B cell (primary cell): Measurements from ENCODE around the gene SDK1. TPM values are rescaled to one million over a fixed set of nuclear protein-coding genes. Genes with fewer than 3 reads are reported as not detected.

ENCODE experiments used
- ATAC-seq: fragments of 200-7000 bp; cut with Tn5 transposase; one replicate; pipeline ENCODE4 v1.10.0; 2021; ENCODE audit warnings: low read depth, mild to moderate bottlenecking, moderate number of reproducible peaks, moderate library complexity
- CTCF ChIA-PET: fragments of 350-600 bp; sonication (Branson Sonifier 250); formaldehyde crosslinking; loops from one replicate; lab custom pipeline; 2021; ENCODE audit warnings: antibody characterized with exemption, inconsistent platforms; lab: Charles Lee
- POLR2A ChIA-PET: fragments of 350-600 bp; sonication (Branson Sonifier 250); formaldehyde crosslinking; loops from one replicate; lab custom pipeline; 2021; ENCODE audit warnings: antibody characterized with exemption; lab: Charles Lee
- DNase-seq: peaks from one replicate; pipeline ENCODE4 v3.0.0; 2013
- H2AFZ ChIP-seq: 2 replicates; pipeline ENCODE4 v1.6.1; 2012; ENCODE audit warnings: mild to moderate bottlenecking, low read depth, low read length; ENCODE audit not compliant: insufficient read depth, poor library complexity, severe bottlenecking
- H3K27ac ChIP-seq, 2 donors: 1 replicate in 1 of 2; 2 replicates in 1 of 2; pipeline ENCODE4 v1.5.1; 2012 to 2013; ENCODE audit warnings: low read length in 2 of 2, mild to moderate bottlenecking in 2 of 2, moderate library complexity in 1 of 2
- H3K27me3 ChIP-seq, 4 experiments: fragments of 200-600 bp in 1 of 4; sonication (generic) in 1 of 4; replicated peaks in 1 of 4; 1 replicate in 2 of 4; 2 replicates in 2 of 4; pipeline versions ENCODE4 v1.6.1 to v1.7.0; 2013 to 2016; ENCODE audit warnings: low read length in 3 of 4, mild to moderate bottlenecking in 2 of 4, mixed read lengths in 1 of 4, moderate library complexity in 1 of 4; ENCODE audit not compliant: insufficient read depth in 4 of 4, control insufficient read depth in 3 of 4; ENCODE audit errors: control extremely low read depth in 1 of 4
- H3K36me3 ChIP-seq, 2 experiments: replicated peaks in 1 of 2; 1 replicate in 1 of 2; 2 replicates in 1 of 2; pipeline versions ENCODE4 v1.6.1 to v1.7.1; 2013; ENCODE audit warnings: low read length in 1 of 2; ENCODE audit not compliant: insufficient read depth in 2 of 2, control insufficient read depth in 1 of 2; ENCODE audit errors: control extremely low read depth in 1 of 2, extremely low read depth in 1 of 2
- H3K4me1 ChIP-seq, 2 donors: fragments of 200-600 bp in 1 of 2; sonication (generic) in 1 of 2; 1 replicate in 1 of 2; 2 replicates in 1 of 2; pipeline versions ENCODE4 v1.5.1 to v1.6.1; 2013 to 2017; ENCODE audit warnings: low read length in 2 of 2; ENCODE audit not compliant: control insufficient read depth in 2 of 2, insufficient read depth in 2 of 2
- H3K4me2 ChIP-seq: replicated peaks from 2 replicates; pipeline ENCODE3; 2012; ENCODE audit warnings: mild to moderate bottlenecking, low read depth, low read length; ENCODE audit not compliant: poor library complexity, severe bottlenecking
- H3K4me3 ChIP-seq, 5 experiments: fragments of 200-600 bp in 1 of 5; sonication (generic) in 1 of 5; 1 replicate in 3 of 5; 2 replicates in 2 of 5; pipeline versions ENCODE4 v1.5.1 to v1.7.0; 2011 to 2016; ENCODE audit warnings: low read length in 4 of 5, mild to moderate bottlenecking in 4 of 5, low read depth in 2 of 5, control low read depth in 1 of 5, moderate library complexity in 1 of 5; ENCODE audit not compliant: insufficient read depth in 1 of 5; ENCODE audit errors: control extremely low read depth in 1 of 5, extremely low read depth in 1 of 5
- H3K79me2 ChIP-seq: fragments of 200-600 bp; sonication (generic); one replicate; pipeline ENCODE4 v1.6.0; 2016; ENCODE audit warnings: low read length; ENCODE audit not compliant: control insufficient read depth, insufficient read depth
- H3K9ac ChIP-seq: fragments of 200-600 bp; sonication (generic); 2 replicates; pipeline ENCODE4 v1.6.1; 2017; ENCODE audit warnings: mild to moderate bottlenecking, low read length, moderate library complexity
- H3K9me3 ChIP-seq, 3 donors: one replicate each; pipeline versions ENCODE4 v1.6.1 to v1.7.1; 2013; ENCODE audit warnings: low read length in 2 of 3; ENCODE audit not compliant: control insufficient read depth in 2 of 3, insufficient read depth in 1 of 3; ENCODE audit errors: control extremely low read depth in 1 of 3
- H4K20me1 ChIP-seq: 2 replicates; pipeline ENCODE4 v1.6.0; 2012; ENCODE audit warnings: mild to moderate bottlenecking, low read length; ENCODE audit not compliant: insufficient read depth, control insufficient read depth, poor library complexity, severe bottlenecking
- H3K27ac Mint-ChIP-seq: one replicate; pipeline ENCODE4 v1.8.0; 2021; ENCODE audit warnings: mixed read lengths
- H3K27me3 Mint-ChIP-seq: one replicate; pipeline ENCODE4 v1.8.0; 2021; ENCODE audit warnings: mixed read lengths
- H3K4me1 Mint-ChIP-seq: one replicate; pipeline ENCODE4 v1.8.0; 2021; ENCODE audit warnings: mixed read lengths
- H3K4me3 Mint-ChIP-seq: one replicate; pipeline ENCODE4 v1.8.0; 2021; ENCODE audit warnings: mixed read lengths
- H3K9me3 Mint-ChIP-seq: one replicate; pipeline ENCODE4 v1.8.0; 2022; ENCODE audit warnings: mixed read lengths; ENCODE audit not compliant: insufficient read depth
- CTCF ChIP-seq: fragments of 200-600 bp; IDR thresholded peaks from one replicate; pipeline ENCODE4 v1.8.0; 2022; ENCODE audit warnings: antibody characterized with exemption, mild to moderate bottlenecking
- EZH2 ChIP-seq: IDR thresholded peaks from 2 replicates; pipeline ENCODE4 v1.6.1; 2012; ENCODE audit warnings: borderline replicate concordance, low read depth, mild to moderate bottlenecking, moderate library complexity, low read length; ENCODE audit not compliant: insufficient read depth, poor library complexity, severe bottlenecking
- WGBS: methylation state at CpG from one replicate; pipeline ENCODE4 v1.1.5; 2013; ENCODE audit warnings: missing lambda C conversion rate; ENCODE audit not compliant: insufficient coverage; 5-methylcytosine and 5-hydroxymethylcytosine counted together
- intact Hi-C: fragments of 100-400 bp; cut with micrococcal nuclease; formaldehyde crosslinking; loops from one replicate; pipeline ENCODE4 v1.10.0; 2022
- polyA plus RNA-seq: library from polyadenylated mRNA; depleted of rRNA; stranded (reverse); fragments of >200 nt; gene quantifications from 2 replicates; pipeline ENCODE4 v1.2.3, GENCODE V29; 2012
- total RNA-seq, 2 donors: library from RNA; stranded (reverse); fragments of 120-200 nt in 1 of 2; gene quantifications; 1 replicate in 1 of 2; 2 replicates in 1 of 2; pipeline versions ENCODE4 v1.2.3 to v1.2.4, GENCODE V29; 2013 to 2022

The SDK1 gene
- total and polyA plus RNA-seq, 2 donors (not counting 1 experiment from before 2014, with no cell fraction given), result 0.73 to 2.0 TPM

- no peaks in the 10 kb centered on the region for H3K9me3 Mint-ChIP-seq
- no peak overlapping the region for H3K4me3 ChIP-seq
- H3K27ac Mint-ChIP-seq, result no peak overlapping the region
- DNase-seq (no peak), ATAC-seq (no peak)
- peaks cover 21% of the 10 kb centered on the region for H3K27me3 Mint-ChIP-seq
- intact Hi-C loops, result no loop called here
- no peak overlapping the region for H2AFZ ChIP-seq
- H3K9me3 ChIP-seq, result no peaks in the 10 kb centered on the region
- POLR2A ChIA-PET, result no interaction called here
- H3K79me2 ChIP-seq, result no peaks in the 10 kb centered on the region
- H3K36me3 ChIP-seq, result no peaks in the 10 kb centered on the region
- CTCF ChIA-PET, result no interaction called here
- no peak overlapping the region for H3K4me2 ChIP-seq
- H3K27ac ChIP-seq, result no peak overlapping the region
- H3K4me1 Mint-ChIP-seq, result no peaks in the 10 kb centered on the region
- TF ChIP-seq EZH2 (no peak), CTCF (no peak)
- no peak overlapping the region for H3K9ac ChIP-seq
- H3K4me1 ChIP-seq, result no peaks in the 10 kb centered on the region
- H3K4me3 Mint-ChIP-seq, result no peak overlapping the region
- no peaks in the 10 kb centered on the region for H4K20me1 ChIP-seq
- WGBS, result 90% methylated on average over 2 of the region's 4 CpGs
- no peaks in the 10 kb centered on the region for H3K27me3 ChIP-seq
Measured at GRCh38 chr7:3432911-3433310, 131.9 kb downstream of the SDK1 start.

- TF ChIP-seq CTCF (no peak), EZH2 (no peak)
- no peaks in the 10 kb centered on the region for H3K4me1 ChIP-seq
- H3K4me3 ChIP-seq, result no peak overlapping the region
- CTCF ChIA-PET, result interaction anchor here (0.5 kb wide), 1 partner anchor 1669 kb away, joined by 3 read pairs; no protein-coding TSS in a partner anchor
- H2AFZ ChIP-seq, result no peak overlapping the region
- ATAC-seq, result no peak
- H3K9me3 ChIP-seq, result no peaks in the 10 kb centered on the region
- no peak overlapping the region for H3K4me3 Mint-ChIP-seq
- intact Hi-C loops, result no loop called here
- H3K27me3 Mint-ChIP-seq, result peaks cover 29% of the 10 kb centered on the region
- no peaks in the 10 kb centered on the region for H3K9me3 Mint-ChIP-seq
- H3K4me1 Mint-ChIP-seq, result no peaks in the 10 kb centered on the region
- POLR2A ChIA-PET, result no interaction called here
- no peak overlapping the region for H3K4me2 ChIP-seq
- H3K27ac Mint-ChIP-seq, result no peak overlapping the region
- DNase-seq, result no peak
- no peaks in the 10 kb centered on the region for H3K36me3 ChIP-seq
- no peak overlapping the region for H3K9ac ChIP-seq
- no peak overlapping the region for H3K27ac ChIP-seq
- 73% methylated on average over 2 of the region's 4 CpGs for WGBS
- H3K79me2 ChIP-seq, result no peaks in the 10 kb centered on the region
- H4K20me1 ChIP-seq, result no peaks in the 10 kb centered on the region
- no peaks in the 10 kb centered on the region for H3K27me3 ChIP-seq
Measured at GRCh38 chr7:3434611-3435010, 133.6 kb downstream of the SDK1 start.
